Measurements from ENCODE around the gene MYO5C.

Gene MYO5C

GRCh38 chr15:52181938-52182780, 113.4 kb downstream of the MYO5C start:
- TF ChIP-seq CTCF (IDR thresholded peaks at IDR 0.05; ENCODE audit: low read depth, low read length), result no peak

DNA sequence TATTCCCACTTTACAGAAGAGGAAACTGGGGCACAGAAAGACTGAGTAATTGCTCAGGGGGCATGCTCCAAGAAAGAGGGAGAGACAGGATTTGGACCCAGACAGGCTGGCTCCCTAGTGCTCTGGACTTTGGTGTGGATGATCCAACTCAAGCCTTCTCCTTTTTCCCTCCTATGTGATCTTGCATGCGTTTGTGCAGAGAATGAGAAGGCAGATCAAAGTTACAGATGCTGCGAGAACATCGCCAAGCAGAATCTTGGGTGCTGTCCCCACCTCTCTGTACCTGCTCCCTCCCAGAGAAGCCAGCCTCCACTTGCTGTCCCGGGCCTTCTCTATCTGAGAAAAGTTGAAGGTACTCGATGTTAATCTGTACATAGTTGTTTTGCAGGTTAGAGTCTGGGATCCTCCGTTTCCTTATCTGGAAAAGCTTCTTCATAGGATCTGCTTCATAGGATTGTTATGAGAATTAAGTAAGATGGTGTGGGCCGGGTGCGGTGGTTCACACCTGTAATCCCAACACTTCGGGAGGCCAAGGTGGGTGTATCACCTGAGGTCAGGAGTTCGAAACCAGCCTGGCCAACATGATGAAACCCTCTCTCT, 114.7 kb downstream of the MYO5C start:
- DNase-seq (ENCODE audit: extremely low read depth, low read depth), result no peak

More at GRCh38 chr15:52181938-52182780, 113.4 kb downstream of the MYO5C start:
- DNase-seq (ENCODE audit: extremely low read depth, low read depth), result no peak

GRCh38 chr15:52180196-52180835, 115.3 kb downstream of the MYO5C start:
- DNase-seq (ENCODE audit: extremely low read depth, low read depth), result no peak
- no peak for TF ChIP-seq CTCF (IDR thresholded peaks at IDR 0.05; ENCODE audit: low read depth, low read length)

More for the DNA sequence above, 114.7 kb downstream of the MYO5C start:
- TF ChIP-seq CTCF (IDR thresholded peaks at IDR 0.05; ENCODE audit: low read depth, low read length), result no peak

- no peak for TF ChIP-seq CTCF (IDR thresholded peaks at IDR 0.05; ENCODE audit: low read depth, low read length)
- DNase-seq (ENCODE audit: extremely low read depth, low read depth), result peak; percentile 18
Observed at GRCh38 chr15:52179278-52180195, 116.1 kb downstream of the MYO5C start.

- TF ChIP-seq CTCF (IDR thresholded peaks at IDR 0.05; ENCODE audit: low read depth, low read length), result no peak
- no peak for DNase-seq (ENCODE audit: extremely low read depth, low read depth)
Observed at GRCh38 chr15:52178765-52179164, 116.8 kb downstream of the MYO5C start.

DNA sequence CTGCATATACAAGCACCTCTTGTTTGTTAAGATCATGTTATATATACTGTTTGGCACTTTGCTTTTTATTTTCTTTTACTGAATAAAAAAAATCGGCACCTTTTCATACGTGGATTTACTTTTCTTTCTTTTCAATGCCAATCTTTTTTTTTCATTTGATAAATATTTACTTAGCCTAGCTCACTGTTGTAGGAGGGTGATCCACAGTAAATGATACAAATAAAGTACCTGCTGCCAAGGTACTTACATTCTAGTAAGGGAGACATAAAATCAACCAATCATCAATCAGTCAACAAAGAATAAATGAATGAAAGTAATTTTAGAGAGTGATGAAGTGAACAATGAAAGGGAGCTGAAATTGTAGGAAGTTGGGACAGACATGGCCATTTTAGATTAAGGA, 122.7 kb downstream of the MYO5C start:
- TF ChIP-seq CTCF (IDR thresholded peaks at IDR 0.05; ENCODE audit: low read depth, low read length), result no peak
- DNase-seq (ENCODE audit: extremely low read depth, low read depth), result no peak

Data from AG09319 (cell line).